Activated T-helper 1 cell treated with anti-CD3 and anti-CD28 coated beads, Interleukin-12 subunit alpha, Interleukin-12 subunit beta, Interleukin-2, Interleukin-4 antibody, amounts not matched to agents 30 ng/mL and 10 ng/mL and 1 ng/mL, durations not matched to agents 14 hours and 24 hours and 36 hours (primary cell): Measurements from ENCODE around the gene CHTOP. TPM values are rescaled to one million over a fixed set of nuclear protein-coding genes. Genes with fewer than 3 reads are reported as not detected.

ENCODE experiments used
- DNase-seq: peaks from one replicate; pipeline ENCODE4 v3.0.0; 2021; ENCODE audit warnings: low spot score
- H3K27ac Mint-ChIP-seq: one replicate; pipeline ENCODE4 v1.8.0; 2021; ENCODE audit warnings: mild to moderate bottlenecking, mixed read lengths
- H3K27me3 Mint-ChIP-seq: one replicate; pipeline ENCODE4 v1.8.0; 2022; ENCODE audit warnings: mild to moderate bottlenecking, moderate library complexity, mixed read lengths; ENCODE audit not compliant: insufficient read depth
- H3K36me3 Mint-ChIP-seq: one replicate; pipeline ENCODE4 v1.8.0; 2021; ENCODE audit warnings: low read depth, mixed read lengths
- H3K4me1 Mint-ChIP-seq: one replicate; pipeline ENCODE4 v1.8.0; 2021; ENCODE audit warnings: low read depth, mixed read lengths
- H3K4me3 Mint-ChIP-seq: one replicate; pipeline ENCODE4 v1.8.0; 2021; ENCODE audit warnings: mild to moderate bottlenecking, moderate library complexity, mixed read lengths
- H3K9me3 Mint-ChIP-seq: one replicate; pipeline ENCODE4 v1.8.0; 2021; ENCODE audit warnings: mixed read lengths
- intact Hi-C: fragments of 100-400 bp; cut with micrococcal nuclease; formaldehyde crosslinking; loops from one replicate; pipeline ENCODE4 v1.15.1; 2024
- total RNA-seq: library from RNA; stranded (reverse); gene quantifications from 2 replicates; pipeline ENCODE4 v1.2.3, GENCODE V29; 2022

CHTOP gene
- total RNA-seq, 1 donor from 2014 or later: 105 TPM

DNA sequence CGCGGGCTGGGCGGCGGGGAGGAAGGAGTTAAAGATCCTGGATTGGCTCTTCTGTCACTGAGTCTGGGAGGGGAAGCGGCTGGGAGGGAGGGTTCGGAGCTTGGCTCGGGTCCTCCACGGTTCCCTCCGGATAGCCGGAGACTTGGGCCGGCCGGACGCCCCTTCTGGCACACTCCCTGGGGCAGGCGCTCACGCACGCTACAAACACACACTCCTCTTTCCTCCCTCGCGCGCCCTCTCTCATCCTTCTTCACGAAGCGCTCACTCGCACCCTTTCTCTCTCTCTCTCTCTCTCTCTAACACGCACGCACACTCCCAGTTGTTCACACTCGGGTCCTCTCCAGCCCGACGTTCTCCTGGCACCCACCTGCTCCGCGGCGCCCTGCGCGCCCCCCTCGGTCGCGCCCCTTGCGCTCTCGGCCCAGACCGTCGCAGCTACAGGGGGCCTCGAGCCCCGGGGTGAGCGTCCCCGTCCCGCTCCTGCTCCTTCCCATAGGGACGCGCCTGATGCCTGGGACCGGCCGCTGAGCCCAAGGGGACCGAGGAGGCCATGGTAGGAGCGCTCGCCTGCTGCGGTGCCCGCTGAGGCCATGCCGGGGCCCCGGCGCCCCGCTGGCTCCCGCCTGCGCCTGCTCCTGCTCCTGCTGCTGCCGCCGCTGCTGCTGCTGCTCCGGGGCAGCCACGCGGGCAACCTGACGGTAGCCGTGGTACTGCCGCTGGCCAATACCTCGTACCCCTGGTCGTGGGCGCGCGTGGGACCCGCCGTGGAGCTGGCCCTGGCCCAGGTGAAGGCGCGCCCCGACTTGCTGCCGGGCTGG is 44.9 kb downstream of the CHTOP start, which contains the start of gene NPR1:
NPR1 (plus strand) TSS at position 170 of the 818 bp plus-strand sequence; CDS start at position 591, 421 bp downstream.
- H3K4me3 Mint-ChIP-seq: peak within 1 kb of the TSS; percentile 73
- H3K36me3 Mint-ChIP-seq: no peaks in the 10 kb centered on the region
- no peaks in the 10 kb centered on the region for H3K9me3 Mint-ChIP-seq
- H3K27me3 Mint-ChIP-seq: peaks cover 49% of the 10 kb centered on the region
- intact Hi-C loops: loop anchor here (1.0 to 10.0 kb wide), 3 partner anchors 7 to 1646 kb away; partner anchors contain the start of genes RAB13 and RUSC1
- H3K27ac Mint-ChIP-seq: no peak within 1 kb of the TSS
- H3K4me1 Mint-ChIP-seq: peaks cover 23% of the 10 kb centered on the region
- no peak for DNase-seq

GRCh38 chr1:153679337-153680119 is 45.7 kb downstream of the CHTOP start:
- H3K36me3 Mint-ChIP-seq: no peaks in the 10 kb centered on the region
- no peak overlapping the region for H3K27ac Mint-ChIP-seq
- H3K27me3 Mint-ChIP-seq: peaks cover 51% of the 10 kb centered on the region
- DNase-seq: no peak
- peak overlapping the region; percentile 60 for H3K4me3 Mint-ChIP-seq
- peaks cover 23% of the 10 kb centered on the region for H3K4me1 Mint-ChIP-seq
- intact Hi-C loops: loop anchor here (1.0 to 10.0 kb wide), 3 partner anchors 8 to 1645 kb away; partner anchors contain the start of genes RAB13 and RUSC1
- H3K9me3 Mint-ChIP-seq: no peaks in the 10 kb centered on the region

DNA sequence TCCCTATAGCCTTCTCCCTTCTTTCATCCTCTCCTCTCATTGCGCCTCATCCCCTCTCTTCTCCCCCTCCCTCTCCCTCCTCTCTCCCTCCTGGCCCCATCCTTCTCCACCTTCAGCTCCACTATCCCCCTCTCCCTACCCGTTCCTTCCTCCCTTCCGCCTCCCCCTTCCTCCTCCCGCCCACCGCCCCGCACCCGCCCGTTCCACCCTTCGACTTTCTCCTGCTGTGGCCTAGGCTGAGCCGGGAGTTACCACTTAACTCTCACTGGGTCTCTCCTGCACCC is 46.2 kb downstream of the CHTOP start:
- Mint-ChIP-seq H3K4me3 (peak overlapping the region; percentile 61), H3K4me1 (peaks cover 23% of the 10 kb centered on the region), H3K27ac (no peak overlapping the region), H3K27me3 (peaks cover 51% of the 10 kb centered on the region), H3K9me3 (no peaks in the 10 kb centered on the region), H3K36me3 (no peaks in the 10 kb centered on the region)
- intact Hi-C loops: no loop called here
- DNase-seq: no peak

- Mint-ChIP-seq H3K9me3 (no peaks in the 10 kb centered on the region), H3K27me3 (peaks cover 56% of the 10 kb centered on the region), H3K27ac (no peak overlapping the region), H3K36me3 (no peaks in the 10 kb centered on the region), H3K4me1 (peaks cover 19% of the 10 kb centered on the region), H3K4me3 (no peak overlapping the region)
- no peak for DNase-seq
- intact Hi-C loops: no loop called here
Measured at GRCh38 chr1:153682730-153683129, 48.9 kb downstream of the CHTOP start.

- H3K27ac Mint-ChIP-seq: no peak overlapping the region
- H3K4me1 Mint-ChIP-seq: peaks cover 9% of the 10 kb centered on the region
- H3K4me3 Mint-ChIP-seq: no peak overlapping the region
- intact Hi-C loops: no loop called here
- H3K27me3 Mint-ChIP-seq: peaks cover 46% of the 10 kb centered on the region
- H3K9me3 Mint-ChIP-seq: no peaks in the 10 kb centered on the region
- DNase-seq: no peak
- H3K36me3 Mint-ChIP-seq: no peaks in the 10 kb centered on the region
Measured at GRCh38 chr1:153683854-153684253, 50.0 kb downstream of the CHTOP start.

DNA sequence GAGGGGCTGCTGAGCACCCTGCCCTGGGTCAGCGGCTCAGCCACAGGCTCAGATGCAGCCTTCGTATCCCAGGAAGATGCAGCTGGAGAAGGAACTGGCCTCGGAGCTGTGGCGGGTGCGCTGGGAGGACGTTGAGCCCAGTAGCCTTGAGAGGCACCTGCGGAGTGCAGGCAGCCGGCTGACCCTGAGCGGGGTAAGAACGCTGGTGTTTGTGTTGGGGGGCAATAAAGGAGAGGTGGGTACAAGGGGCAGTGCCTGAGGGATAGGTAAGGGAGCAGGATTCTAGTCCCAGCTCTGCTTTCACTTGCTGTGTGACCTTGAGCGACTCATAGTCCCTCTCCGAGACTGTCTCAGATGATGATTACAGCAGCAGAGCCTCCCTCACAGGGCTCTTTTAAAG is 51.0 kb downstream of the CHTOP start:
- Mint-ChIP-seq H3K4me3 (no peak overlapping the region), H3K36me3 (no peaks in the 10 kb centered on the region), H3K27ac (no peak overlapping the region), H3K4me1 (peaks cover 5% of the 10 kb centered on the region), H3K9me3 (no peaks in the 10 kb centered on the region), H3K27me3 (peaks cover 44% of the 10 kb centered on the region)
- no peak for DNase-seq
- intact Hi-C loops: no loop called here

DNA sequence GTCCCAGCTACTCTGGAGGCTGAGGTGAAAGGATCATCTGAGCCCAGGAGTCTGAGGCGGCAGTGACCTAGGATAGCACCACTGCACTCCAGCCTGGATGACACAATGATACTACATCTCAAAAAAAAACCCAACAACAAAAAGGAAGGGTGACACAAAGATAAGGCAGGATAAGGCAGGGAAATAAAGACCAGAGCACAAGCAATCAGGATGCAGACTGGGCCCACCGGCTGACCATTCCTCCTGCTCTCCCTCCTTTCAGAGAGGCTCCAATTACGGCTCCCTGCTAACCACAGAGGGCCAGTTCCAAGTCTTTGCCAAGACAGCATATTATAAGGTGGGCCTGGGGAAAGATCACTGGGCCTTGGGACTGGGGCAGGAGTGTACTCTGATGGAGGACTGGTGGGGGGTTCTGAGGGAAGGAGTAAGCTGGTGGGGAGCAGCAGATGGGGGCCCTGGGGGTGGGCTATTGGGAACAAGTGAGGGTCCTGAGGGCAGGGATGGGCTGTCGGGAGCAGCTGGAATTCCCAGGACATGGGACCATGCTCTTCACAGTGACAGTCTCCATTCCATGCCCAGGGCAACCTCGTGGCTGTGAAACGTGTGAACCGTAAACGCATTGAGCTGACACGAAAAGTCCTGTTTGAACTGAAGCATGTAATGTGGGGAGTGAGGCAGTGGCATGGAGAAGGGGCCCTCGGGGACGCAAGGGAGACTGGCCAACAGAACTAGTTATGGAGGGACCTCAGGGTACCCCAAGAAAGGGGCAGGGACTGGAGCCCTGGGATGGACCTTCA is 51.9 kb downstream of the CHTOP start:
- H3K4me3 Mint-ChIP-seq: no peak overlapping the region
- H3K4me1 Mint-ChIP-seq: no peaks in the 10 kb centered on the region
- no peak for DNase-seq
- H3K27ac Mint-ChIP-seq: no peak overlapping the region
- intact Hi-C loops: no loop called here
- no peaks in the 10 kb centered on the region for H3K36me3 Mint-ChIP-seq
- peaks cover 35% of the 10 kb centered on the region for H3K27me3 Mint-ChIP-seq
- no peaks in the 10 kb centered on the region for H3K9me3 Mint-ChIP-seq

DNA sequence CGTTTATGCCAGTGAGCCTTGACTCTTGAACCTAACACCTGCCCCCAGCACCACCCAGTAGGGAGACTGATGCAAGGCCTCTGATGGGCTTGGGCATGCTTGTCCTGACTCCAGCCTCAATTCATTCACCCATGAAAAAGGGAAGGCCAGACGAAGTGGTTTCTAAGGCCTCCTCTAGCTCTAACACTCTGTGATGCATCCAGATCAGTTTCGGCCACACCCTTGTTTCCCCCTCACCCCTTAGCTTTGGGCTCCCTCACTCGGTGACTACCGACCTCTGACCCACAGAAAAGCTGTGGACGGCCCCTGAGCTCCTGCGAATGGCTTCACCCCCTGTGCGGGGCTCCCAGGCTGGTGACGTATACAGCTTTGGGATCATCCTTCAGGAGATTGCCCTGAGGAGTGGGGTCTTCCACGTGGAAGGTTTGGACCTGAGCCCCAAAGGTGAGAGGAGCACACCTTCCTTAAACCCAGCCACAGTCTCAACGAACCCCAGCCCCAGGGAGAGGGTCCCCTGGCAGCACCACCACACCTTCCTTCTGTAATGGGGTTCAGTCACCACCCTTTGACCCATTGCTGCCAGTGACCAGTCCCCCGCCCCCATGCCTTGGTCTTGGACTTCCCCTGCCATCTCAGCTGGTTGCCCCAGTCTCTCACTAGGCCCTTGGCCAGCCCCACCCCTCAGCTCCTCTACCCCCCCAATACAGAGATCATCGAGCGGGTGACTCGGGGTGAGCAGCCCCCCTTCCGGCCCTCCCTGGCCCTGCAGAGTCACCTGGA is 53.7 kb downstream of the CHTOP start:
- no peak overlapping the region for H3K4me3 Mint-ChIP-seq
- peaks cover 5% of the 10 kb centered on the region for H3K4me1 Mint-ChIP-seq
- H3K27ac Mint-ChIP-seq: no peak overlapping the region
- no peak for DNase-seq
- intact Hi-C loops: no loop called here
- H3K36me3 Mint-ChIP-seq: no peaks in the 10 kb centered on the region
- peaks cover 20% of the 10 kb centered on the region for H3K27me3 Mint-ChIP-seq
- H3K9me3 Mint-ChIP-seq: no peaks in the 10 kb centered on the region

- Mint-ChIP-seq H3K9me3 (no peaks in the 10 kb centered on the region), H3K27me3 (peaks cover 20% of the 10 kb centered on the region), H3K4me3 (no peak overlapping the region), H3K4me1 (peaks cover 5% of the 10 kb centered on the region), H3K36me3 (no peaks in the 10 kb centered on the region), H3K27ac (no peak overlapping the region)
- intact Hi-C loops: no loop called here
- DNase-seq: no peak
Measured at GRCh38 chr1:153688276-153688675, 54.4 kb downstream of the CHTOP start.

DNA sequence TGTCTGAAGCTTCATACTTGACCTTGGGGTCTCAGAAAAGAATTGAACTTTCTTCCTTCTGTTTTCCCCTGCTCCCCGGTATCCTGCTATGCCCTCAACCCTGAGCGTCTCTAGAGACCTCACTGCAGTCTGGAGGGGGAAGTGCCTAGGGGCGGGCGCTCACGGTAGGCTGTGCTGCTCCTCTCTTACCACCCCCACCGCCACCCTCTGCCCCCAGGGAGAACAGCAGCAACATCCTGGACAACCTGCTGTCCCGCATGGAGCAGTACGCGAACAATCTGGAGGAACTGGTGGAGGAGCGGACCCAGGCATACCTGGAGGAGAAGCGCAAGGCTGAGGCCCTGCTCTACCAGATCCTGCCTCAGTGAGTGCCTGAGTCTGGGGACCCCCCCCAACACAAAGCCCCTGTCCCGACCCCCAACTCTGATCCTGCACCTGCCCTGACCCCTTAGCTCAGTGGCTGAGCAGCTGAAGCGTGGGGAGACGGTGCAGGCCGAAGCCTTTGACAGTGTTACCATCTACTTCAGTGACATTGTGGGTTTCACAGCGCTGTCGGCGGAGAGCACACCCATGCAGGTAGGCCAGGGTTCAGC is 55.0 kb downstream of the CHTOP start:
- intact Hi-C loops: no loop called here
- no peak overlapping the region for H3K4me3 Mint-ChIP-seq
- peaks cover 5% of the 10 kb centered on the region for H3K4me1 Mint-ChIP-seq
- no peaks in the 10 kb centered on the region for H3K36me3 Mint-ChIP-seq
- H3K9me3 Mint-ChIP-seq: no peaks in the 10 kb centered on the region
- H3K27ac Mint-ChIP-seq: no peak overlapping the region
- H3K27me3 Mint-ChIP-seq: peaks cover 15% of the 10 kb centered on the region
- DNase-seq: no peak

DNA sequence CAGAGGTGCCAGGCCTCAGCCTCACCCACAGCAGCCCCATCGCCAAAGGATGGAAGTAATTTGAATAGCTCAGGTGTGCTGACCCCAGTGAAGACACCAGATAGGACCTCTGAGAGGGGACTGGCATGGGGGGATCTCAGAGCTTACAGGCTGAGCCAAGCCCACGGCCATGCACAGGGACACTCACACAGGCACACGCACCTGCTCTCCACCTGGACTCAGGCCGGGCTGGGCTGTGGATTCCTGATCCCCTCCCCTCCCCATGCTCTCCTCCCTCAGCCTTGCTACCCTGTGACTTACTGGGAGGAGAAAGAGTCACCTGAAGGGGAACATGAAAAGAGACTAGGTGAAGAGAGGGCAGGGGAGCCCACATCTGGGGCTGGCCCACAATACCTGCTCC is 59.6 kb downstream of the CHTOP start:
- H3K4me1 Mint-ChIP-seq: peaks cover 5% of the 10 kb centered on the region
- no peak overlapping the region for H3K4me3 Mint-ChIP-seq
- intact Hi-C loops: no loop called here
- H3K36me3 Mint-ChIP-seq: no peaks in the 10 kb centered on the region
- peaks cover 3% of the 10 kb centered on the region for H3K27me3 Mint-ChIP-seq
- no peak overlapping the region for H3K27ac Mint-ChIP-seq
- no peaks in the 10 kb centered on the region for H3K9me3 Mint-ChIP-seq
- no peak for DNase-seq
